Amygdala (tissue), 56 donors: ENCODE data around the gene KTI12.
"Not testable (repeated sequence)": the region's sequence is repeated elsewhere in the genome, so short reads cannot be mapped to it uniquely, and the experiment has no call there.

Experiments
- DNase-seq, 56 donors: peaks; one replicate each; lab custom pipeline; 2025; lab: John Stamatoyannopoulos, UW

KTI12 gene

GRCh38 chr1:52045236-52045635 lies 11.6 kb upstream of the KTI12 start:
- no peak for DNase-seq

GRCh38 chr1:52041551-52042185 lies 8.1 kb upstream of the KTI12 start:
- DNase-seq, result no peak

- no peak for DNase-seq
Measured at GRCh38 chr1:52037909-52038308, 4.3 kb upstream of the KTI12 start.

DNA sequence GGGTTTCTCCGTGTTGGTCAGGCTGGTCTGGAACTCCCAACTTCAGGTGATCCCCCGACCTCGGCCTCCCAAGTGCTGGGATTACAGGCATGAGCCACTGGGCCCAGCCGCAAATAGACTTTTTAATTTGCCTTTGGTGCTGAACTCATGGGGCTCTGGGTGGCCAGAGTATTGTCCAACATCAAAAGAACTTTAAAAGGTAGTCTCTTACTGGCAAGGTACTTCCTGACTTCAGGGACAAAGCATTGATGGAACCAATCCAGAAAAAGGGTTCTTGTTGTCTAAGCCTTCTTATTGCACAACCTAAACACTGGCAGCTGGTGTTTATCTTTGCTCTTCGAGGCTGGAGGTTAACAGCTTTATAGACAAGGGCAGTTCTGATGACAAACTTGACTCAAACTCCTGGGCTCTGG lies 3.8 kb upstream of the KTI12 start:
- DNase-seq, result no peak

- no peak for DNase-seq
Measured at GRCh38 chr1:52034050-52034384, 407 bp upstream of the KTI12 start.

DNA sequence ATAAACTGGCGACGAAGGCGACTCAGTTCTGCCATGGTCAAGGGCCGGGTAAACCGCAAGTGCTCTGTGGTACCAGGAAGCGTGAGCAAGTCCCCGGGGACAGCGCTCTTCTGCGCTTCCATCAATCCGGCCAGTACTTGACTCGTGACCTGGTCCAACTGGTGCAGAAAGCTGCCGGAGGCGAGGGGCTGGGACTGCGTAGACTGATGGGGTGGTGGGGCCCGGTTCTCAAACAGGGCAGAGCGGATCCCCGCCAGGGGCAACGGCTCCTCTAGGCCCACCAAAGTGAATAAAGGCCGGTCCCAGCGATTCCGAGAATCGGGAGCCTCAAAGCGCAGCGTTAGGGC lies 852 bp downstream of the KTI12 start:
- DNase-seq, result peak in 14 of 56 donors; percentile 3 to 56 (median 17)

GRCh38 chr1:52032124-52032784 lies 1.4 kb downstream of the KTI12 start:
- DNase-seq, result peak in 1 of 56 donors; percentile 12

DNA sequence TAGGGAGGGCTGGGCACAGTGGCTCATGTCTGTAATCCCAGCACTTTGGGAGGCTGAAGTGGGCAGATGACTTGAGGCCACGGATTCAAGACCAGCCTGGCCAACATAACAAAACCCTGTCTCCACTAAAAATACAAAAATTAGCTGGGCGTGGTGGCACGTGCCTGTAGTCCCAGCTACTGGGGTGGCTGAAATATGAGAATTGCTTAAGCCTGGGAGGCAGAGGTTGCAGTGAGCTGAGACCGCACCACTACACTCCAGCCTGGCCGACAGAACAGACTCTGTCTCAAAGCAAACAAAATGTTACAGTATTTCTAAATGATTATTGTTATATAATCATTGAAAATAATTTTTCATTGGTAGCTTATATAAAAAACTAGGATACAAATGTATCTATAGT lies 4.8 kb downstream of the KTI12 start:
- not testable (repeated sequence) for DNase-seq

GRCh38 chr1:52028328-52028727 lies 5.3 kb downstream of the KTI12 start:
- no peak for DNase-seq

GRCh38 chr1:52026278-52026677 lies 7.3 kb downstream of the KTI12 start:
- no peak for DNase-seq

DNA sequence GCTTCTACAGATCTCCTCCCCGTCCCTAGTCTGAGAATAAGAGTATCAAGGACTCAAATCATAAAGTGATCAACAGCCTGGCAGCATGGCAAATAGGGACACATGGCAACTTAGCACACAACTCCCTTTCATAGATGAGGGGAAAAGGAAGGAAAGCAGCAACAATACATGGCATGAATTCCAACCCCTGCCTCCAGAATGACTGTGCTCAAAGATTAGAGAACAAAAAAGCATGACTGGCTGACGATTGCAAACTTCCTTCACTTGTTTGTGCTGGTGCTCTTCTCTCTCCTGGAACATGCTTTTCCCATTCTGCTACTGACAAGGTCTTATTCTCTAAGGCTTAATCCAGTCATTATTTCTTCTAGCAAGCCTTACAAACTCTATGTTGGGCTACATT lies 11.5 kb downstream of the KTI12 start:
- no peak for DNase-seq

DNA sequence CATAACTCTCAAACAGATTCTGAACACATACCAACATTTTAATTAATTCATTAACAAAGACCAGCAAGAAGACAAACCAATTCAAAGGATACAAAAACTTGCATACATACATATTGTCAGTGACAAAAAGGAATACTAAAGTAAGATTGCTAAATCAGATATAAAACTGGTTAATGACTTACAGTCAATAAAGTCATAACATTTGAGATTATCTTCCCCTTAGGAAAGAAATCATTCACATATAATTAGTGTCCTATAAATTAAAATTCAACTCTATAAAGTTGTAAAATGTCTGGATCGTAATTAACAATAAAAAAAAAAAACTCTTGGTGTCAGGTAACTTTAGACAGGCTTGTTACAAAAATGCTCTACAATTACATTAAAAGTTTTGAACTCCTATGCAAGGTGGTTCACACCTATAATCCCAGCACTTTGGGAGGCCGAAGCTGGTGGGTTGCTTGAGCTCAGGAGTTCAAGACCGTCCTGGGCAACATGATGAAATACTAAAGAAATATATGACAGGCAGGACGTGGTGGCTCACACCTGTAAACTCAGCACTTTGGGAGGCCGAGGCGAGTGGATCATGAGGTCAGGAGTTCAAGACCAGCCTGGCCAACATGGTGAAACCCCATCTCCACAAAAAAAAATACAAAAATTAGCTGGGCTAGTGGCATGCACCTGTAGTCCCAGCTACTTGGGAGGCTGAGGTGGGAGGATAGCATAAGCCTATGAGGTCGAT lies 25.4 kb downstream of the KTI12 start:
- DNase-seq, result no peak

- DNase-seq, result no peak
Measured at GRCh38 chr1:52007215-52008002, 26.2 kb downstream of the KTI12 start.

DNA sequence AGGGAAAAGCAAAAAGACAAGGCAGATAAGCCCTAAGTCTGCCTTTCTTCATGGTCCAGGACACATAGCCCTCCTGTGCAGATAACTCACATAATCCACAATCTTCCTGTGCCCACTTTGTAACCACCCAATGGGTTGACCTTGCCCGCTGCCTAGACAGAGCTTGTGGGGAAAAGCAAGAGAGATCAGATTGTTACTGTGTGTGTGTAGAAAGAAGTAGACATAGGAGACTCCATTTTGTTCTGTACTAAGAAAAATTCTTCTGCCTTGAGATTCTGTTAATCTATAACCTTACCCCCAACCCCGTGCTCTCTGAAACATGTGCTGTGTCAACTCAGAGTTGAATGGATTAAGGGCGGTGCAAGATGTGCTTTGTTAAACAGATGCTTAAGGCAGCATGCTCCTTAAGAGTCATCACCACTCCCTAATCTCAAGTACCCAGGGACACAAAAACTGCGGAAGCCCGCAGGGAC lies 27.5 kb downstream of the KTI12 start:
- DNase-seq, result not testable (repeated sequence)

GRCh38 chr1:52005548-52005947 lies 28.1 kb downstream of the KTI12 start:
- not testable (repeated sequence) for DNase-seq

- no peak for DNase-seq
Measured at GRCh38 chr1:52003877-52004276, 29.7 kb downstream of the KTI12 start.

- DNase-seq, result peak in 25 of 56 donors; percentile 1 to 87 (median 9)
Measured at GRCh38 chr1:52002038-52002917, 31.3 kb downstream of the KTI12 start.

- no peak for DNase-seq
Measured at GRCh38 chr1:51998701-51999100, 34.9 kb downstream of the KTI12 start.

DNA sequence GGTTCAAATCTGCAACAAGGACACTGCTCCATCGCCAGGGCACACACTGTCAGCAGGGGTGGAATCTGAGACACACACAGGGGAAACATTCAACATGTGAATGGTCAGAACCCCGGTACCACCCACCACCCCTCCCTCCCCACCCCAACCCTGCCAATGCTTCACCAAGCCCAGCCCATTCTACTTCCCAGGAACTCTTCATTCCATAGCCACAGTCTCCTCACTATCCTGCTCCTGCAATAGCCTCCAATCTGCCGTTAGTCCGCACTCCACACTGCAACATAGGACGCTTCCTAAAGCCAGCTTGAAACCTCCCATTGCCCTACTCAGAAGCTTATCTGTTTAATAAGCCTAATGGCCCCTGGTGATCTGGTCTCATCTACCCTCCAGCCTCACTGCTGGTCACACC lies 35.6 kb downstream of the KTI12 start:
- DNase-seq, result no peak

DNA sequence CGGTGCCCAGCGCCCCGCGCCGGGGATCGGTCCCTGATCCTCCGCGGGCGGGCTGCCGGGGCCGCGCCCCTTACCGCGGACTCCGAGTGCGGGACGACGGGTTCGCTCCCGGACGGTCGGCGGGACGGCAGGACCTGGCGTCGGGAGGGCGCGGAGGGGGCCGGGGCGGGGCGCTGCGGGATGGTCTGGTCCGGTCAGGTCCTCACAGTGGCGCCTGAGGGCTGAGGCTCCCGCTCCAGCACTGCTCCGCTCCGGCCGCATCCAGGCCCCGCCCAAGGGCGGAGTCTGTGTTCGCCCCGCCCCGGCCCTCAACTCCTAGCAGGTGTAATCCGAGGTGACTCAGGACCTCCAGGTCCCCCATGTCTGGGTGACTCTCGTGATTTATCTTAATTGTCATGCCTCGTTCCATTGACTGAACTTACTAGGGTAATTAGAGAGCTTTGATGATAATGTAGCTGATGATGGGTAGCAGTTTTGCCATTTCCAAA lies 43.1 kb downstream of the KTI12 start, which contains the start of gene RAB3B:
TSS of gene RAB3B (minus strand) at position 223 of the 488 bp plus-strand sequence. CDS start 13,583 bp downstream, outside the sequence.
- peak in 19 of 56 donors; percentile 0 to 50 (median 9) for DNase-seq
